Neural crest cell (in vitro differentiated cells): ENCODE measurements around the gene ID2. TPM values are rescaled to one million over a fixed set of nuclear protein-coding genes. Genes with fewer than 3 reads are reported as not detected.

ENCODE experiments used
- DNase-seq: peaks from one replicate; pipeline ENCODE4 v3.0.0; 2021; ENCODE audit warnings: low read depth, mixed read lengths, low spot score
- H3K27ac Mint-ChIP-seq: one replicate; pipeline ENCODE4 v1.8.0; 2021; ENCODE audit warnings: mild to moderate bottlenecking, mixed read lengths; ENCODE audit not compliant: unreplicated experiment
- H3K27me3 Mint-ChIP-seq: 2 replicates; pipeline ENCODE4 v1.8.0; 2021; ENCODE audit warnings: low read depth, mild to moderate bottlenecking, mixed read lengths
- H3K36me3 Mint-ChIP-seq: 2 replicates; pipeline ENCODE4 v1.8.0; 2021; ENCODE audit warnings: low read depth, mild to moderate bottlenecking, mixed read lengths
- H3K4me1 Mint-ChIP-seq: 2 replicates; pipeline ENCODE4 v1.8.0; 2021; ENCODE audit warnings: mixed read lengths
- H3K4me3 Mint-ChIP-seq: one replicate; pipeline ENCODE4 v1.8.0; 2021; ENCODE audit warnings: mild to moderate bottlenecking, mixed read lengths
- H3K9me3 Mint-ChIP-seq: 2 replicates; pipeline ENCODE4 v1.8.0; 2021; ENCODE audit warnings: mixed read lengths
- total RNA-seq: library from RNA; stranded (reverse); gene quantifications from 2 replicates; pipeline ENCODE4 v1.2.1, GENCODE V29; 2021
- TF ChIP-seq, protein P1 (sequence below): fragments of 200-600 bp; sonication (generic); conservative IDR thresholded peaks from 2 replicates; pipeline ENCODE4 v1.5.0; 2021; ENCODE audit warnings: antibody characterized with exemption, mild to moderate bottlenecking

ID2 gene
- total RNA-seq, 1 donor from 2014 or later, result 46.1 TPM

DNA sequence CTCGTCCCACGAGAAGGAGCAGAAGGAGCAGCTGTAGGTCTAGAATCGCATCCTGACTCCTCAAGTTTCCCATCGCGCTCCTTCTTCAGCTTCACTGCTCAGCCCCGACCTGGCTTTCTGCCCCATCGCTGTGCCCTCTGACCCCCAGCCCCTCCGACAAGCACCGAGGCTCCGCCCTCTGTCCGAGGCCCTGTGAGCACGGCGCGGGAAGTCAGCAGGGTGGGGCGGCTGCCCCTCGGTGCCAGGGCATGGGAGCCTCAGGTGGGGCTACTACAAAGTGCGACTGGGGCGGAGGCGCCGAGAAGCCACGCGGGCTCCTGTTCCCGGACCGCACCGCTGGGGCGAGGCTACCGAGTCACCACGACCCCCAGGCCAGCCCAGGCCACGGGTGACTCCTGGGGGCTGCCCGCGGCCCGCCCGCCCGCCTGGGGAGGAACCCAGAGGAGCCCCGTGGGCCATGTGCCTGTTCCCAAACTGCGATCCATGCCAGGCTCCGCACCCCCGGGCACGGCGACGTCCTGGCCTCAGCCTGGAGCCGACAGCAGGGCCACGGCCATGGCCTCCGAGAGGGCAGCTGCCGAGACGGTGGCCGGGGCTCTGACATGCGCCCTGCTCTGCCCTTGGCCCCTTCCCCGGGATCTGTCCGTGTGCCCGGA lies 36.6 kb upstream of the ID2 start:
- Mint-ChIP-seq H3K27me3 (no peaks in the 10 kb centered on the region), H3K4me3 (no peak overlapping the region), H3K4me1 (peaks cover 48% of the 10 kb centered on the region), H3K9me3 (peaks cover 3% of the 10 kb centered on the region), H3K36me3 (peaks cover 2% of the 10 kb centered on the region), H3K27ac (no peak overlapping the region)
- TF ChIP-seq, protein P1, sequence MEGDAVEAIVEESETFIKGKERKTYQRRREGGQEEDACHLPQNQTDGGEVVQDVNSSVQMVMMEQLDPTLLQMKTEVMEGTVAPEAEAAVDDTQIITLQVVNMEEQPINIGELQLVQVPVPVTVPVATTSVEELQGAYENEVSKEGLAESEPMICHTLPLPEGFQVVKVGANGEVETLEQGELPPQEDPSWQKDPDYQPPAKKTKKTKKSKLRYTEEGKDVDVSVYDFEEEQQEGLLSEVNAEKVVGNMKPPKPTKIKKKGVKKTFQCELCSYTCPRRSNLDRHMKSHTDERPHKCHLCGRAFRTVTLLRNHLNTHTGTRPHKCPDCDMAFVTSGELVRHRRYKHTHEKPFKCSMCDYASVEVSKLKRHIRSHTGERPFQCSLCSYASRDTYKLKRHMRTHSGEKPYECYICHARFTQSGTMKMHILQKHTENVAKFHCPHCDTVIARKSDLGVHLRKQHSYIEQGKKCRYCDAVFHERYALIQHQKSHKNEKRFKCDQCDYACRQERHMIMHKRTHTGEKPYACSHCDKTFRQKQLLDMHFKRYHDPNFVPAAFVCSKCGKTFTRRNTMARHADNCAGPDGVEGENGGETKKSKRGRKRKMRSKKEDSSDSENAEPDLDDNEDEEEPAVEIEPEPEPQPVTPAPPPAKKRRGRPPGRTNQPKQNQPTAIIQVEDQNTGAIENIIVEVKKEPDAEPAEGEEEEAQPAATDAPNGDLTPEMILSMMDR, result no peak
- no peak for DNase-seq

DNA sequence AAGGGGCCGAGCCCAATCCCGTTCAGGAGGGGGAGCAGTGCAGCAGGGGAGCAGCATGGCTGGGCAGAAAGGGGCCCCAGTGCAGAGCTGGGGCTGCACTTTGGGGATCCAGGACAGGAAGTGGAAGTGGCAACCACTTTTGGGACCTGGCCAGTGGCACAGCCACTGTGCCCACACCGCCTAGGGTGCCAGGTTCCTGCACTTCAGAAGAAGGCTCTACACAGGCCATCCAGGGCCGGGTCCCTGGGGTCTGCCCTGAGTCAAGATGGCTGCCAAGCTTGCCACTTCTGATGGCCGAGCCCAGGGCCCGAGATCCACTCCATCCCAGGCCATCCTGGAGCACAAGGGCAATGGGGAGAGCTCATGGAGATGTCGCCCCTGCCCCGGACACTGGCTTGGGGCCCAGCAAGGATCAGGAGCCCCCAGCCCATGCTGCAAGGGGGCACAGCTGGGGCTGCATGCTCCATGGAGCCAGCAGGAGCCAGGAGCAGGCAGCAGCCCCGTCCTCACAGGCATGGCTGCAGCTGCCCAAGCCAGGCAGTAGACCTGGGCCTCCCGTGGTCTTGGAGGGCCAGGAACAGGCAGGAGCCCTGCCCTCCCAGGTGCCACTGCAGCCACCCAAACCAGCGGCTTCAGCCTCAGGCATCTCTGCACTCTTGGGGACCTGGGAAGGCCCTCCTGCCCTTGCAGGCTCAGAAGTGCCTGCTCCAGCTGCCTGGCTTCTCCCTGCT lies 35.0 kb upstream of the ID2 start:
- DNase-seq, result no peak
- no peak overlapping the region for H3K4me3 Mint-ChIP-seq
- peaks cover 3% of the 10 kb centered on the region for H3K9me3 Mint-ChIP-seq
- TF ChIP-seq, protein P1, result no peak
- H3K36me3 Mint-ChIP-seq, result peaks cover 2% of the 10 kb centered on the region
- no peak overlapping the region for H3K27ac Mint-ChIP-seq
- H3K27me3 Mint-ChIP-seq, result no peaks in the 10 kb centered on the region
- peaks cover 46% of the 10 kb centered on the region for H3K4me1 Mint-ChIP-seq

DNA sequence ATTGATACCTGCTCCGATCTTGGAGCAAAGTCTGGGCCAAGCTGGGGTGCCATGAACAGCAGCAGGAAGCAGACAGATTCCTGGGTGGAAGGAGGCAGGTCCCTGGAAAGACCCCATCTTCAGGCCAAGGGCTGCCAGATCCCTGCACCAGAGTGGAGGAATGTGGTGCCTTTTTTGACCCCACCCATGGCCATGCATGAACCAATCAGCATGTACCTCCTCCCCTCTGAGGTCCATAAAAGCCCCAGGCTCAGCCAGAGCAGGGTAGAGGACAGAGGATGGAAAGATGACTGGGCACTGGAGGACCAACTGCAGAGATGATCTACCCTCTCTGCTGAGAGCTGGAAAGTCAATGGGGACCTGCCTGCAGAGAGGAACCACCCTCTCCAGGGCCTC lies 34.4 kb upstream of the ID2 start:
- DNase-seq, result no peak
- Mint-ChIP-seq H3K4me1 (peaks cover 44% of the 10 kb centered on the region), H3K36me3 (peaks cover 2% of the 10 kb centered on the region), H3K27ac (peak overlapping the region; percentile 84), H3K4me3 (no peak overlapping the region), H3K27me3 (no peaks in the 10 kb centered on the region), H3K9me3 (peaks cover 3% of the 10 kb centered on the region)
- TF ChIP-seq, protein P1, result no peak

DNA sequence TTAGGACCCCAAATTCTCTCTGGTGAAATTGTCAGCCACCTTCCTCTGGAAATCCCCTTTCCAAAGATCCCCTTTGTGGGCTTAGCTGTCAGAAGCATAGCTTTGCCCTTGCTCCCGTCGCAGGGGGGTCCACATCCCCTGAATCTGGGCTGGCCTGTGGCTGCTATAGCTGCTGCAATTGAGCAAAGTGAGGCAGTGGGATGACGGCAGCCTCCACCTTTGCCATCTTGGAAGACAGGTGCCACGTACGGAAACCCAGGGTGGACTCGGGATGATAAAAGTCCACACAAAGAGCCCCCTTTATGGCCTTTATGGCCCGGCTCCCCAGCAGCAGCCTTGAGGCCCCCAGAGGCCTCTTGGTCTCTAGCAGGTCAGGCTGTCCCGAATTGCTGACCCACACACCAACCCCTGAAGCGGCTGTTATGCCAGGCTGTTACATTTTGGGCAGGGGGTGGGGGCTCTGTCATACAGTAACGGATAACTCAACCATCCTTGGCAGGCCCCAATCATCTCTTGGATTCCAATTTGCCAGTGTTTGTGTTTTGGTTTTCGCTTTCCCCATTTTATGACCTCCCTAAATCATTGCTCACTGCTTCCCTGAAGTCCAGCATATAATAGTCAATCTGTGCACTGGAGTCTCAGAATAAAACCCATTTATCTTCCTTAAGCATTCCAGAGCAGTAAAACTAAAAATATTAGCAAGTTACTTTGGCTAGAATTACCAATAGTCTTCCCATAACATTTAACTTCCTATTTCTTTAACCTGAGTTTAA lies 33.2 kb upstream of the ID2 start:
- peaks cover 3% of the 10 kb centered on the region for H3K9me3 Mint-ChIP-seq
- H3K4me3 Mint-ChIP-seq, result no peak overlapping the region
- H3K4me1 Mint-ChIP-seq, result peaks cover 42% of the 10 kb centered on the region
- DNase-seq, result no peak
- TF ChIP-seq, protein P1, result no peak
- peaks cover 2% of the 10 kb centered on the region for H3K36me3 Mint-ChIP-seq
- no peak overlapping the region for H3K27ac Mint-ChIP-seq
- H3K27me3 Mint-ChIP-seq, result no peaks in the 10 kb centered on the region

DNA sequence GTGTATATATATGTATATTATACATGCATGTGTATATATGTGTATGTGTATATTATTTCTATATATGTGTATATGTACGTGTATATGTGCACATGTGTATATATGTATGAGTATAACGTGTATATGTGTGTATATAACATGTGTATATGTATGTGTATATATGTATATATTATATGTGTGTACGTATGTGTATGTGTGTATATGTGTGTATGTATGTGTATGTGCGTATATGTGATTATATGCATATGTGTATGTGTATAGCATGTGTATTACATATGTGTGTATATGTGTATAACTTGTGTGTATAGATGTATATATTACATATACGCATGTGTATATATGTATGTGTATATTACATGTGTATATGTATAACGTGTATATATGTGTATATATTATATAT lies 32.1 kb upstream of the ID2 start:
- H3K36me3 Mint-ChIP-seq, result peaks cover 2% of the 10 kb centered on the region

More for the DNA sequence above, 32.1 kb upstream of the ID2 start:
- Mint-ChIP-seq H3K4me3 (no peak overlapping the region), H3K27me3 (no peaks in the 10 kb centered on the region), H3K9me3 (peaks cover 3% of the 10 kb centered on the region), H3K4me1 (peaks cover 42% of the 10 kb centered on the region), H3K27ac (no peak overlapping the region)
- DNase-seq, result no peak
- TF ChIP-seq, protein P1, result no peak
